Effector memory CD4-positive, alpha-beta T cell (primary cell): ENCODE measurements around the gene MTX3.
A peak's percentile ranks its signal among the peaks of the same experiment; 100 is the strongest.

Source experiments
- DNase-seq, 3 donors: peaks; one replicate each; pipeline ENCODE4 v3.0.0-alpha.2; 2020
- H3K27ac ChIP-seq: 2 replicates; pipeline ENCODE4 v1.7.0; 2013; ENCODE audit warnings: mild to moderate bottlenecking, low read length, moderate library complexity; ENCODE audit not compliant: insufficient read depth, poor library complexity, severe bottlenecking
- H3K27me3 ChIP-seq: replicated peaks from 2 replicates; pipeline ENCODE4 v1.7.0; 2013; ENCODE audit warnings: mild to moderate bottlenecking, low read length; ENCODE audit not compliant: insufficient read depth, control insufficient read depth, poor library complexity, severe bottlenecking
- H3K36me3 ChIP-seq: 2 replicates; pipeline ENCODE4 v1.7.0; 2013; ENCODE audit warnings: mild to moderate bottlenecking, low read length, moderate library complexity; ENCODE audit not compliant: control insufficient read depth, insufficient read depth
- H3K4me1 ChIP-seq: 2 replicates; pipeline ENCODE4 v1.7.0; 2013; ENCODE audit warnings: low read length, mild to moderate bottlenecking; ENCODE audit not compliant: control insufficient read depth, insufficient read depth, poor library complexity, severe bottlenecking
- H3K4me3 ChIP-seq: 2 replicates; pipeline ENCODE4 v1.7.0; 2013; ENCODE audit warnings: low read length, low read depth, mild to moderate bottlenecking; ENCODE audit not compliant: insufficient read depth, poor library complexity, severe bottlenecking
- H3K9me3 ChIP-seq: 2 replicates; pipeline ENCODE4 v1.7.0; 2013; ENCODE audit warnings: mild to moderate bottlenecking, low read length, moderate library complexity; ENCODE audit not compliant: control insufficient read depth
- total RNA-seq, 3 donors: gene quantifications; one replicate each; lab custom pipeline; 2026; lab: John Stamatoyannopoulos, UW

Gene MTX3
- total RNA-seq = 40.6 to 57.6 (median 56.5) reads per million in 3 donors

- Histone ChIP-seq H3K9me3 (no peaks in the 10 kb centered on the region), H3K27ac (peak within 1 kb of the TSS; percentile 74), H3K4me3 (peak within 1 kb of the TSS; percentile 89), H3K36me3 (peaks cover 15% of the 10 kb centered on the region), H3K4me1 (peaks cover 6% of the 10 kb centered on the region), H3K27me3 (no peaks in the 10 kb centered on the region)
- DNase-seq = peak; percentile 72 to 82 (median 74)
Measured at GRCh38 chr5:79990598-79991507, at the start of gene MTX3. MTX3 (minus strand) TSS chr5:79991262; CDS start chr5:79991238, 24 bp downstream.

GRCh38 chr5:80039650-80040049, 48.6 kb upstream of the MTX3 start:
- no peak for DNase-seq
- Histone ChIP-seq H3K9me3 (no peaks in the 10 kb centered on the region), H3K4me3 (no peak overlapping the region), H3K27ac (no peak overlapping the region), H3K36me3 (no peaks in the 10 kb centered on the region), H3K27me3 (peaks cover 9% of the 10 kb centered on the region), H3K4me1 (no peaks in the 10 kb centered on the region)

GRCh38 chr5:80037366-80037765, 46.3 kb upstream of the MTX3 start:
- no peak overlapping the region for H3K4me3 ChIP-seq
- no peaks in the 10 kb centered on the region for H3K36me3 ChIP-seq
- peaks cover 9% of the 10 kb centered on the region for H3K27me3 ChIP-seq
- H3K4me1 ChIP-seq = no peaks in the 10 kb centered on the region
- no peaks in the 10 kb centered on the region for H3K9me3 ChIP-seq
- no peak for DNase-seq
- H3K27ac ChIP-seq = no peak overlapping the region

- no peak overlapping the region for H3K27ac ChIP-seq
- H3K4me3 ChIP-seq = no peak overlapping the region
- no peaks in the 10 kb centered on the region for H3K36me3 ChIP-seq
- H3K4me1 ChIP-seq = no peaks in the 10 kb centered on the region
- peaks cover 9% of the 10 kb centered on the region for H3K27me3 ChIP-seq
- DNase-seq = no peak
- H3K9me3 ChIP-seq = no peaks in the 10 kb centered on the region
Measured at GRCh38 chr5:80036615-80037014, 45.6 kb upstream of the MTX3 start.

GRCh38 chr5:80035839-80036238, 44.8 kb upstream of the MTX3 start:
- Histone ChIP-seq H3K27ac (no peak overlapping the region), H3K27me3 (peaks cover 9% of the 10 kb centered on the region), H3K9me3 (no peaks in the 10 kb centered on the region), H3K4me3 (no peak overlapping the region), H3K4me1 (no peaks in the 10 kb centered on the region), H3K36me3 (no peaks in the 10 kb centered on the region)
- no peak for DNase-seq

GRCh38 chr5:80034962-80035821, 44.1 kb upstream of the MTX3 start, which contains the start of gene THBS4:
THBS4 (plus strand) TSS chr5:80035348; CDS start chr5:80035538, 190 bp downstream.
- H3K4me3 ChIP-seq = no peak within 1 kb of the TSS

GRCh38 chr5:80034559-80034958, 43.5 kb upstream of the MTX3 start:
- peaks cover 9% of the 10 kb centered on the region for H3K27me3 ChIP-seq
- no peaks in the 10 kb centered on the region for H3K4me1 ChIP-seq
- no peak overlapping the region for H3K27ac ChIP-seq
- H3K4me3 ChIP-seq = no peak overlapping the region
- no peaks in the 10 kb centered on the region for H3K9me3 ChIP-seq
- H3K36me3 ChIP-seq = no peaks in the 10 kb centered on the region
- DNase-seq = no peak

More at GRCh38 chr5:80034962-80035821, 44.1 kb upstream of the MTX3 start, which contains the start of gene THBS4:
- peaks cover 9% of the 10 kb centered on the region for H3K27me3 ChIP-seq
- no peak for DNase-seq
- H3K36me3 ChIP-seq = no peaks in the 10 kb centered on the region
- no peaks in the 10 kb centered on the region for H3K9me3 ChIP-seq
- no peak within 1 kb of the TSS for H3K27ac ChIP-seq
- no peaks in the 10 kb centered on the region for H3K4me1 ChIP-seq

- Histone ChIP-seq H3K27ac (no peak overlapping the region), H3K27me3 (peaks cover 9% of the 10 kb centered on the region), H3K9me3 (no peaks in the 10 kb centered on the region), H3K4me1 (no peaks in the 10 kb centered on the region), H3K36me3 (no peaks in the 10 kb centered on the region), H3K4me3 (no peak overlapping the region)
- DNase-seq = no peak
Measured at GRCh38 chr5:80033513-80033912, 42.5 kb upstream of the MTX3 start.

- Histone ChIP-seq H3K4me3 (no peak overlapping the region), H3K36me3 (no peaks in the 10 kb centered on the region), H3K4me1 (no peaks in the 10 kb centered on the region), H3K27ac (no peak overlapping the region), H3K27me3 (peaks cover 7% of the 10 kb centered on the region), H3K9me3 (no peaks in the 10 kb centered on the region)
- no peak for DNase-seq
Measured at GRCh38 chr5:80031109-80031508, 40.0 kb upstream of the MTX3 start.
